Measurements from ENCODE around the gene SLA2. TPM values are rescaled to one million over a fixed set of nuclear protein-coding genes. Genes with fewer than 3 reads are reported as not detected.

Gene SLA2
- total RNA-seq, 1 experiment from 2014 or later: 0.51 TPM

- TF ChIP-seq, protein P1, sequence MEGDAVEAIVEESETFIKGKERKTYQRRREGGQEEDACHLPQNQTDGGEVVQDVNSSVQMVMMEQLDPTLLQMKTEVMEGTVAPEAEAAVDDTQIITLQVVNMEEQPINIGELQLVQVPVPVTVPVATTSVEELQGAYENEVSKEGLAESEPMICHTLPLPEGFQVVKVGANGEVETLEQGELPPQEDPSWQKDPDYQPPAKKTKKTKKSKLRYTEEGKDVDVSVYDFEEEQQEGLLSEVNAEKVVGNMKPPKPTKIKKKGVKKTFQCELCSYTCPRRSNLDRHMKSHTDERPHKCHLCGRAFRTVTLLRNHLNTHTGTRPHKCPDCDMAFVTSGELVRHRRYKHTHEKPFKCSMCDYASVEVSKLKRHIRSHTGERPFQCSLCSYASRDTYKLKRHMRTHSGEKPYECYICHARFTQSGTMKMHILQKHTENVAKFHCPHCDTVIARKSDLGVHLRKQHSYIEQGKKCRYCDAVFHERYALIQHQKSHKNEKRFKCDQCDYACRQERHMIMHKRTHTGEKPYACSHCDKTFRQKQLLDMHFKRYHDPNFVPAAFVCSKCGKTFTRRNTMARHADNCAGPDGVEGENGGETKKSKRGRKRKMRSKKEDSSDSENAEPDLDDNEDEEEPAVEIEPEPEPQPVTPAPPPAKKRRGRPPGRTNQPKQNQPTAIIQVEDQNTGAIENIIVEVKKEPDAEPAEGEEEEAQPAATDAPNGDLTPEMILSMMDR (conservative IDR thresholded peaks at IDR 0.05; ENCODE audit: low read depth, low read length): no peak
- no peak for TF ChIP-seq EZH2phosphoT487 (IDR thresholded peaks at IDR 0.05; ENCODE audit: borderline replicate concordance, low read length)
- TF ChIP-seq EZH2 (IDR thresholded peaks at IDR 0.05; ENCODE audit: low read length, unreplicated experiment): no peak
- DNase-seq: no peak
- H3K9me2 ChIP-seq (replicated peaks; ENCODE audit: low read length): no peaks in the 10 kb centered on the region
- H3K9ac ChIP-seq (ENCODE audit: low read length): no peak overlapping the region
- no peak overlapping the region for H2AFZ ChIP-seq (ENCODE audit: low read length)
- ChIA-PET CTCF (no interaction called here), POLR2A (ENCODE audit: unreplicated experiment) (no interaction called here)
- H3K4me3 ChIP-seq (ENCODE audit: low read length): no peak overlapping the region
- no peaks in the 10 kb centered on the region for H3F3A ChIP-seq (ENCODE audit: low read length, unreplicated experiment)
- no TSS peak for BruUV-seq (replicated peaks)
- no peaks in the 10 kb centered on the region for H3K36me3 ChIP-seq (ENCODE audit: low read depth, low read length)
- no peak for ATAC-seq
- H3K4me2 ChIP-seq (ENCODE audit: low read length): no peak overlapping the region
- no peaks in the 10 kb centered on the region for H4K20me1 ChIP-seq (ENCODE audit: low read length)
- H3K27me3 ChIP-seq (ENCODE audit: low read length): no peaks in the 10 kb centered on the region
- H3K9me3 ChIP-seq (ENCODE audit: low read length): no peaks in the 10 kb centered on the region
- H3K27ac ChIP-seq (ENCODE audit: low read length): no peak overlapping the region
- intact Hi-C loops (cut with micrococcal nuclease): no loop called here
- no peaks in the 10 kb centered on the region for H3K4me1 ChIP-seq (ENCODE audit: insufficient read depth, low read length)
- H3K79me2 ChIP-seq (ENCODE audit: low read length): no peaks in the 10 kb centered on the region
These were observed 17.9 kb downstream of the SLA2 start for GRCh38 chr20:36628076-36628475.

DNA sequence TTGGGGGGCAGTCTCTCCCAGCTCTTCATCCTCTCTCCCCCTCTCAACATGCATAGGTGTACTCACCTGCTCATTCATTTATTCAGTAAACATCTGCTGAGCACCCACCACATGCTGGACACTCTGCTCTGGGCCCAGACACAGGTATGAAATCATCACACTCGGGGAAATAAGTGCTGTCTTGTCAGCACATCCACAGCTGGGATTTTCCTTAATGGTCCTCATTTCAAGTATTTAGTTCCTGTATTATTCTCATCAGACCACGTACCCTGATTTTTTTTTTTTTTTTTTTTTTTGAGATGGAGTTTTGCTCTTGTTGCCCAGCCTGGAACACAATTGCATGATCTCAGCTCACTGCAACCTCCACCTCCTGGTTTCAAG lies 21.1 kb downstream of the SLA2 start:
- Histone ChIP-seq H3K9me3 (ENCODE audit: low read length) (no peaks in the 10 kb centered on the region), H4K20me1 (ENCODE audit: low read length) (no peaks in the 10 kb centered on the region), H3K9ac (ENCODE audit: low read length) (no peak overlapping the region), H3K4me2 (ENCODE audit: low read length) (no peak overlapping the region), H3F3A (ENCODE audit: low read length, unreplicated experiment) (no peaks in the 10 kb centered on the region), H3K27ac (ENCODE audit: low read length) (no peak overlapping the region), H3K9me2 (replicated peaks; ENCODE audit: low read length) (no peaks in the 10 kb centered on the region), H3K4me1 (ENCODE audit: insufficient read depth, low read length) (no peaks in the 10 kb centered on the region), H2AFZ (ENCODE audit: low read length) (no peak overlapping the region), H3K4me3 (ENCODE audit: low read length) (no peak overlapping the region), H3K36me3 (ENCODE audit: low read depth, low read length) (no peaks in the 10 kb centered on the region), H3K27me3 (ENCODE audit: low read length) (no peaks in the 10 kb centered on the region), H3K79me2 (ENCODE audit: low read length) (no peaks in the 10 kb centered on the region)
- ChIA-PET CTCF (interaction anchor here (0.7 kb wide), 1 partner anchor 111 kb away, joined by 7 read pairs; no protein-coding TSS in a partner anchor), POLR2A (ENCODE audit: unreplicated experiment) (no interaction called here)
- no peak for ATAC-seq
- no peak for TF ChIP-seq EZH2 (IDR thresholded peaks at IDR 0.05; ENCODE audit: low read length, unreplicated experiment)
- TF ChIP-seq EZH2phosphoT487 (IDR thresholded peaks at IDR 0.05; ENCODE audit: borderline replicate concordance, low read length): no peak
- TF ChIP-seq, protein P1 (conservative IDR thresholded peaks at IDR 0.05; ENCODE audit: low read depth, low read length): no peak
- BruUV-seq (replicated peaks): no TSS peak
- intact Hi-C loops (cut with micrococcal nuclease): no loop called here
- DNase-seq: no peak

DNA sequence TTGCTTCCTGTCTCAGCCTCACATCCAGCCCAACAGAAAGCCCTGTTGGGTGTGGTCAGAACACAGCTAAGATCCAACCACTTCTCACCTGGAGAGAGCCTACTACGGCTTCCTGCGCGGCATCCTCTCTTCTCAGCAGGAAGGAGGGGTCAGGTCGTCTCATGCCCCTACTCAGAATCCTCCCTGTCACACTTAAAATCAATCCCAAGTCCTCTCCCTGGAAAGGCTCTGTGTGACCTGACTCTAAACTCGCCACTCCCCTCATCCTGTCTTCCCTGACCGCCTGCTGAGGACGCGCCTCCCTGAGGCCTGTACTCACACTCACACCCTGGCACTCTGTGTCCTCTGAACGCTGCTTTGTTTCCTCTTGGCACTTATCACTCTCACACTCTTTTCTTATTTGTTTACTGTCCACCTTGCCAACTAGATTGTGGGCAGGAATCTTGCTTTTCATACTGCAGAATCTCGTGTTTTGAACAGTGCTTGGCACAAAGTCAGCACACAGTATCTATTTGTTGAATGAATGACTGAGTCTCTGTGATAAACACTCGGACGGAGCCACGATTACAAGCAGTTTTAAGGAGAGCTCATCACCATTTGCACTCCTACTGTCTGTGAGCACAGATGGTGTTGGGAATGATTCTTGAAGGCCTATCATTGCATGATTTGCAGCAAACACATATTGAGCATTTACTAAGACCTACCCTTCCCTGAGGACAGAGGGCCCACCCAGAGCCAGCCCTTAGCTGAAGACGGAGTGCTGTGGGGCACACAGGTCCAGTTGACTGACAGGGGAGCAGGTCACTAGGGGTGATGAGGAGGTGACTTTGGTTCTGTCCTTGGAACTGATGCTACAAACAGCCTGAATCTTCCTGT lies 21.7 kb downstream of the SLA2 start:
- ATAC-seq: peak; percentile 57; the same call in 1 of the 2 replicates
- H3K4me2 ChIP-seq (ENCODE audit: low read length): no peak overlapping the region
- H3K4me1 ChIP-seq (ENCODE audit: insufficient read depth, low read length): no peaks in the 10 kb centered on the region
- no peak overlapping the region for H3K9ac ChIP-seq (ENCODE audit: low read length)
- BruUV-seq (replicated peaks): no TSS peak
- DNase-seq: no peak
- no peaks in the 10 kb centered on the region for H3K27me3 ChIP-seq (ENCODE audit: low read length)
- no peaks in the 10 kb centered on the region for H3K36me3 ChIP-seq (ENCODE audit: low read depth, low read length)
- H2AFZ ChIP-seq (ENCODE audit: low read length): no peak overlapping the region
- CTCF ChIA-PET: interaction anchor here (0.7 kb wide), 1 partner anchor 111 kb away, joined by 7 read pairs; no protein-coding TSS in a partner anchor
- H3K27ac ChIP-seq (ENCODE audit: low read length): no peak overlapping the region
- H3K9me3 ChIP-seq (ENCODE audit: low read length): no peaks in the 10 kb centered on the region
- H3K4me3 ChIP-seq (ENCODE audit: low read length): no peak overlapping the region
- POLR2A ChIA-PET (ENCODE audit: unreplicated experiment): no interaction called here
- TF ChIP-seq, protein P1 (conservative IDR thresholded peaks at IDR 0.05; ENCODE audit: low read depth, low read length): no peak
- TF ChIP-seq EZH2 (IDR thresholded peaks at IDR 0.05; ENCODE audit: low read length, unreplicated experiment) (no peak), EZH2phosphoT487 (IDR thresholded peaks at IDR 0.05; ENCODE audit: borderline replicate concordance, low read length) (no peak)
- no peaks in the 10 kb centered on the region for H3K79me2 ChIP-seq (ENCODE audit: low read length)
- H3F3A ChIP-seq (ENCODE audit: low read length, unreplicated experiment): no peaks in the 10 kb centered on the region
- intact Hi-C loops (cut with micrococcal nuclease): no loop called here
- no peaks in the 10 kb centered on the region for H3K9me2 ChIP-seq (replicated peaks; ENCODE audit: low read length)
- no peaks in the 10 kb centered on the region for H4K20me1 ChIP-seq (ENCODE audit: low read length)
